GM12865 (cell line): ENCODE data around the gene PLEKHM3.
"Not testable (repeated sequence)": the region's sequence is repeated elsewhere in the genome, so short reads cannot be mapped to it uniquely, and the experiment has no call there.

Source experiments
- DNase-seq: peaks from one replicate; pipeline ENCODE4 v3.0.0; 2010; ENCODE audit warnings: low read depth
- H3K4me3 ChIP-seq: 2 replicates; pipeline ENCODE4 v1.5.1; 2011; ENCODE audit warnings: mild to moderate bottlenecking, low read depth, low read length, control low read depth
- TF ChIP-seq, protein P1 (sequence below): IDR thresholded peaks from 2 replicates; pipeline ENCODE4 v1.5.1; 2011; ENCODE audit warnings: low read length, control low read depth, low read depth, inconsistent platforms; ENCODE audit not compliant: insufficient read depth; ENCODE audit errors: missing control alignments

Gene PLEKHM3

DNA sequence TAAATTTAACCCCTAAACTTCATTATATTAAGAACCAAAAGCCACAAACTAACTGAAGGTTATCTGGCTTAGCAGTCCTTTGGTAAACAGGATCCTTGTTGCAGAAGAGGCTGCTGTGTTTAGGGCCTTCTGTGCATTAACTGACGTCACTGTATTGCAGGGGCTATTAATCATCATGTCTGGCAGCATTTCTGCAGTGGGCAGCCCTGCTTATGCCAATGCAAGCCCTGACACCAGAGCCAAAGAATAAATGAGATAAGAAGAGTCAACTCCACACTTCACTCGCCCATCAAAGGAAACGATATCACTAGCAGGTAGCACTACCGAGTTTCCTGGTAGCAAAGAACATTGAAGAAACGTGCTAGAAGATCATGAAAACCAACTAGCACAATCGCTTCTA, 110.6 kb downstream of the PLEKHM3 start:
- no peak for DNase-seq
- no peak overlapping the region for H3K4me3 ChIP-seq
- TF ChIP-seq, protein P1, sequence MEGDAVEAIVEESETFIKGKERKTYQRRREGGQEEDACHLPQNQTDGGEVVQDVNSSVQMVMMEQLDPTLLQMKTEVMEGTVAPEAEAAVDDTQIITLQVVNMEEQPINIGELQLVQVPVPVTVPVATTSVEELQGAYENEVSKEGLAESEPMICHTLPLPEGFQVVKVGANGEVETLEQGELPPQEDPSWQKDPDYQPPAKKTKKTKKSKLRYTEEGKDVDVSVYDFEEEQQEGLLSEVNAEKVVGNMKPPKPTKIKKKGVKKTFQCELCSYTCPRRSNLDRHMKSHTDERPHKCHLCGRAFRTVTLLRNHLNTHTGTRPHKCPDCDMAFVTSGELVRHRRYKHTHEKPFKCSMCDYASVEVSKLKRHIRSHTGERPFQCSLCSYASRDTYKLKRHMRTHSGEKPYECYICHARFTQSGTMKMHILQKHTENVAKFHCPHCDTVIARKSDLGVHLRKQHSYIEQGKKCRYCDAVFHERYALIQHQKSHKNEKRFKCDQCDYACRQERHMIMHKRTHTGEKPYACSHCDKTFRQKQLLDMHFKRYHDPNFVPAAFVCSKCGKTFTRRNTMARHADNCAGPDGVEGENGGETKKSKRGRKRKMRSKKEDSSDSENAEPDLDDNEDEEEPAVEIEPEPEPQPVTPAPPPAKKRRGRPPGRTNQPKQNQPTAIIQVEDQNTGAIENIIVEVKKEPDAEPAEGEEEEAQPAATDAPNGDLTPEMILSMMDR: no peak

DNA sequence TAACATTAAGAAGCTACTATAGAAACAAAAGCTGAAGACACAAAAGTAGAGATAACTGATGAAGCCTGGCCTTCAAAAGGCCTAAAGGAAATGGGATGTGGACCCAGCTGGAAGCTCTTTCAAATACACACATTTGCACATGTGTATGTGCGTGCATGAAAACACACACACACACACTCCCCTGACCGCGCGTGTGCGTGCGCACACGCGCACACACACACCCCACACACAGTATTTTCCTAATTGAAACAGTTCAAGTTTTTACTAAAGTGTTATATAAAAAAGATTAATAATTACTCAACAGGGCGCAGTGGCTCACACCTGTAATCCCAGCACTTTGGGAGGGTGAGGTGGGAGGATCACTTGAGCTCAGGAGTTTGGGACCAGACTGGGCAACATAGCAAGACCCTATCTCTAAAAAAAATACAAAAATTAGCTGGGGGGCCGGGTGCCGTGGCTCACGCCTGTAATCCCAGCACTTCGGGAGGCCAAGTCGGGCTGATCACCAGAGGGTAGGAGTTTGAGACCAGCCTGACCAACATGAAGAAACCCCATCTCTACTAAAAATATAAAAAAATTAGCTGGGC, 111.5 kb downstream of the PLEKHM3 start:
- no peak for DNase-seq
- TF ChIP-seq, protein P1: no peak
- H3K4me3 ChIP-seq: no peak overlapping the region

DNA sequence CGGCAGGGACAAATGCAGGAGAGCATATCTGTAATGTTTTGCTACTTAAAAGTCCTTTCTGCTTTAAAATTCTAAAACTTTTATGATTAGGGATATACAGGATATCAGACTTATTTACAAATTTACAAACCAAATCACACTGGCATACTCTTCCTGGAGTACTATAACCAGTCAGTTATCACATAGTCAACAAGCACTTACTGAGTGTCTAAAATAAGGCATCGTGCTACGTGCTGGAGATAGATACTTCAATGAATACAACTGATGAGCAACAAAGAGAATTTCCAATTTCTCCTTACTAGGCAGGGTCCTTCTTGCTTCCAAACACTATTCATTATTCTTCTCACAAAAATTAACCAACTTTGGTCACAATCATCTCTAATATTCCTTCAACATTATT, 113.5 kb downstream of the PLEKHM3 start:
- H3K4me3 ChIP-seq: no peak overlapping the region
- no peak for DNase-seq
- TF ChIP-seq, protein P1: no peak

DNA sequence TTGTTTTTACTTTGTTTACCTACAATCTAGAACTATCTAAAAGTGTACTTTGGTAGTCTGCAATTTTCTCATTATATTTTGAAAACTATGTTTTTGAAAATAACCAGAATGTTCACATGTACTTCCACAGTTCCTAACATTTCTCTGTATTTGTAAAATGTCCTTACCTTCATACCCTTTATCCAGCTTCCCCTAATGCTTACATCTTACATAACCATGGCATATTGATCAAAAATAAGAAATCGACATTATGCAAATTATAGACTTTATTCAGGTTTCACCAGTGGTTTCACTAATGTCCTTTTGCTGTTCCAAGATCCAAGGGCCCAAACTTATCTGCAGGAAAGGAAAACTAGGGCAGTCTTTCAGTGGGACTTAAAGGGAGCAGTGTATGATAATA, 114.1 kb downstream of the PLEKHM3 start:
- no peak for DNase-seq
- no peak overlapping the region for H3K4me3 ChIP-seq
- TF ChIP-seq, protein P1: no peak

DNA sequence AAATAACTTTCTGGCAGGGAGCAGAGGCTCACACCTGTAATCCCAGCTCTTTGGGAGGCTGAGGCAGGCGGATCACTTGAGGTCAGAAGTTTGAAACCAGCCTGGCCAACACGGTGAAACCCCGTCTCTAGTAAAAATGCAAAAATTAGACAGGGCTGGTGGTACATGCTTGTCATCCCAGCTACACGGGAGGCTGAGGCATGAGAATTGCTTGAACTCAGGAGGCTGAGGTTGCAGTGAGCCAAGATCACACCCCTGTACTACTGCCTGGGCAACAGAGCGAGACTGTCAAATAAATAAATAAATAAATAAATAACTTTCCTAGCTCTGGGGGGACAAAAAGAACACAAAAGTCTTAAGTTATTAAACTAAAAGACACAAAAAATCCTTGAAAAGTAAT, 118.8 kb downstream of the PLEKHM3 start:
- not testable (repeated sequence) for H3K4me3 ChIP-seq, DNase-seq

DNA sequence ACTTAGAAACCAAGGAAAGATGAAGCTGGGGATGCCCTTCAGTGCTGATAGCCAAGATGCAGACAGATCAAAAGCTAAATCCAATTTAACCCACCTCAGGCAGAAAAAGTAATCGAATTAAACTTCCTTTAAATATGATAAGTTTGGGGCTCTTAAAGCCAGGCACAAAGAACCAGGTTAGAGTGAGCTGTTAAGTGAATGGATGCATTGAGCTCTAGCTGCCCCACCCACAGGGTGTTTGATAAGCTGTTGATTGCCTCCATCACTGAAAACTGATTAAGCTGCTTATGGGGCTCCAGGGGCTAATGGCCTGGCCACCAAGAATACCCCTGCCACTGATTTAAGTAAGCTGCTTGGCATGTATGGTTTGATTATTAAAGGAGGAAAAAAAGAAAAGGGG, 119.8 kb downstream of the PLEKHM3 start:
- TF ChIP-seq, protein P1: no peak
- no peak for DNase-seq
- no peak overlapping the region for H3K4me3 ChIP-seq

DNA sequence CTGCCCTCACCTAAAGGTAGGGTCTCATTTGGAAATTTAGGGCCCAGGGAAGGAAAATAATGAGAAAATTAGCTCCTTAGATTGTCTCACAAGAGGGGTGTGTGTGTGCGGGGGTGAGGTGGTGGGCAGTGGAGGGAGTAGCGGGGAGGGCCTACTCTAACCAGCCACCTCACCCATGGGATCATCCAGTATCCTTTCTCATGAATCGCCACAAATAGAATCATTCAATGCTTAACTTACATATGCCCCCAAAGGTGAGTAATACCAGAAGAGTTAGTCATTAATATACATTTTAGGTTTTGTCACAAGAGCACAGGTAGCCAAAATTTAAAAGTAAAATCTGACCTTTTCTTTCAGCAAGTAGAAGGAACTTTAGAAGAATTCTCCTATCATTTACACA, 122.1 kb downstream of the PLEKHM3 start:
- TF ChIP-seq, protein P1: no peak
- H3K4me3 ChIP-seq: no peak overlapping the region
- no peak for DNase-seq
